IMR-90 (cell line): ENCODE results near the gene FOXF1. TPM values are rescaled to one million over a fixed set of nuclear protein-coding genes. Genes with fewer than 3 reads are reported as not detected.

Experiments used
- ATAC-seq: fragments of 200-7000 bp; cut with Tn5 transposase; 2 replicates; pipeline ENCODE4 v1.9.1; 2020; ENCODE audit warnings: low read depth, mild to moderate bottlenecking, moderate library complexity
- BruUV-seq: library from RNA; stranded (reverse); fragments of 400-500 nt; replicated peaks from 2 replicates; lab custom pipeline; 2021; lab: Mats Ljungman, UMichigan
- CTCF ChIA-PET: fragments of 300-600 bp; formaldehyde crosslinking; extraction: SDS; loops from one replicate; lab custom pipeline; 2021; ENCODE audit warnings: antibody characterized with exemption; lab: Yijun Ruan, JAX
- POLR2A ChIA-PET: fragments of 300-600 bp; sonication (Branson Sonifier 250); formaldehyde crosslinking; loops from one replicate; lab custom pipeline; 2022; ENCODE audit warnings: antibody characterized with exemption; ENCODE audit not compliant: unreplicated experiment; lab: Charles Lee
- DNase-seq: peaks from one replicate; pipeline ENCODE4 v3.0.0; 2013
- H2AFZ ChIP-seq: replicated peaks from 2 replicates; pipeline ENCODE3; 2013; ENCODE audit warnings: low read length, mild to moderate bottlenecking; ENCODE audit not compliant: poor library complexity
- H2AK5ac ChIP-seq: 2 replicates; pipeline ENCODE4 v1.6.1; 2013; ENCODE audit warnings: low read depth, low read length, inconsistent platforms
- H2AK9ac ChIP-seq: replicated peaks from 2 replicates; pipeline ENCODE3; 2013; ENCODE audit warnings: mild to moderate bottlenecking, low read depth, low read length, moderate library complexity; ENCODE audit not compliant: poor library complexity
- H2BK120ac ChIP-seq: 2 replicates; pipeline ENCODE4 v1.6.1; 2013; ENCODE audit warnings: low read depth, low read length, inconsistent platforms
- H2BK15ac ChIP-seq: 3 replicates; pipeline ENCODE4 v1.6.1; 2013; ENCODE audit warnings: low read depth, low read length, inconsistent platforms
- H2BK20ac ChIP-seq: 2 replicates; pipeline ENCODE4 v1.6.1; 2013; ENCODE audit warnings: low read depth, mild to moderate bottlenecking, inconsistent platforms, low read length, moderate library complexity
- H2BK5ac ChIP-seq: 2 replicates; pipeline ENCODE4 v1.6.1; 2013; ENCODE audit warnings: mild to moderate bottlenecking, low read depth, low read length, inconsistent platforms; ENCODE audit not compliant: poor library complexity, severe bottlenecking
- H3K14ac ChIP-seq: replicated peaks from 2 replicates; pipeline ENCODE4 v1.6.1; 2013; ENCODE audit warnings: low read depth, low read length, inconsistent platforms
- H3K18ac ChIP-seq: 2 replicates; pipeline ENCODE4 v1.6.1; 2013; ENCODE audit warnings: low read depth, low read length, control low read depth
- H3K23ac ChIP-seq: 2 replicates; pipeline ENCODE4 v1.6.1; 2013; ENCODE audit warnings: low read depth, low read length, inconsistent platforms
- H3K27ac ChIP-seq: 2 replicates; pipeline ENCODE4 v1.5.1; 2013; ENCODE audit warnings: mild to moderate bottlenecking, control low read depth, low read length; ENCODE audit not compliant: insufficient read depth
- H3K27me3 ChIP-seq: 2 replicates; pipeline ENCODE4 v1.6.1; 2013; ENCODE audit warnings: low read length; ENCODE audit not compliant: control insufficient read depth, insufficient read depth
- H3K36me3 ChIP-seq: 2 replicates; pipeline ENCODE4 v1.6.1; 2013; ENCODE audit warnings: low read length, mixed read lengths; ENCODE audit not compliant: control insufficient read depth, insufficient read depth
- H3K4ac ChIP-seq: 2 replicates; pipeline ENCODE4 v1.6.1; 2013; ENCODE audit warnings: low read depth, low read length, inconsistent platforms
- H3K4me1 ChIP-seq: 2 replicates; pipeline ENCODE4 v1.6.1; 2013; ENCODE audit warnings: low read length, mixed read lengths; ENCODE audit not compliant: control insufficient read depth, insufficient read depth
- H3K4me2 ChIP-seq: 2 replicates; pipeline ENCODE4 v1.6.1; 2013; ENCODE audit warnings: low read depth, mild to moderate bottlenecking, control low read depth, low read length, moderate library complexity
- H3K4me3 ChIP-seq: 2 replicates; pipeline ENCODE4 v1.5.1; 2013; ENCODE audit warnings: low read depth, mild to moderate bottlenecking, control low read depth, low read length, moderate library complexity; ENCODE audit not compliant: insufficient read depth
- H3K56ac ChIP-seq: 2 replicates; pipeline ENCODE4 v1.6.1; 2013; ENCODE audit warnings: low read length, inconsistent platforms; ENCODE audit not compliant: insufficient read depth; ENCODE audit errors: extremely low read depth
- H3K79me1 ChIP-seq, 2 experiments: 2 replicates each; pipeline ENCODE4 v1.6.1; 2013; ENCODE audit warnings: low read length in 2 of 2, inconsistent platforms in 1 of 2, low read depth in 1 of 2
- H3K9ac ChIP-seq: 2 replicates; pipeline ENCODE4 v1.6.1; 2013; ENCODE audit warnings: low read depth, low read length, control low read depth
- H3K9me1 ChIP-seq: 2 replicates; pipeline ENCODE4 v1.6.1; 2013; ENCODE audit warnings: low read length, inconsistent platforms; ENCODE audit not compliant: insufficient read depth
- H3K9me3 ChIP-seq: 2 replicates; pipeline ENCODE4 v1.6.1; 2013; ENCODE audit warnings: low read length; ENCODE audit not compliant: control insufficient read depth, insufficient read depth
- H4K20me1 ChIP-seq: 2 replicates; pipeline ENCODE4 v1.6.1; 2013; ENCODE audit warnings: low read length, inconsistent platforms; ENCODE audit not compliant: insufficient read depth
- H4K5ac ChIP-seq: 2 replicates; pipeline ENCODE4 v1.6.1; 2013; ENCODE audit warnings: mild to moderate bottlenecking, low read depth, low read length, control low read depth
- H4K8ac ChIP-seq, 2 experiments: 2 replicates each; pipeline ENCODE4 v1.6.1; 2013; ENCODE audit warnings: low read depth in 2 of 2, low read length in 2 of 2, control low read depth in 1 of 2, inconsistent platforms in 1 of 2
- H4K91ac ChIP-seq: 2 replicates; pipeline ENCODE4 v1.6.1; 2013; ENCODE audit warnings: low read depth, low read length, inconsistent platforms; ENCODE audit not compliant: insufficient read depth
- BHLHE40 ChIP-seq: fragments of 150-350 bp; IDR thresholded peaks from 2 replicates; pipeline ENCODE4 v1.6.1; 2016; ENCODE audit warnings: mild to moderate bottlenecking, low read depth, low read length
- CEBPB ChIP-seq: IDR thresholded peaks from 2 replicates; pipeline ENCODE4 v1.6.1; 2012; ENCODE audit warnings: low read depth, low read length, improper control_type of control experiment
- CHD1 ChIP-seq: IDR thresholded peaks from 2 replicates; pipeline ENCODE4 v1.6.1; 2012; ENCODE audit warnings: low read depth, low read length, improper control_type of control experiment
- CTCF ChIP-seq: conservative IDR thresholded peaks from 2 replicates; pipeline ENCODE4 v1.5.1; 2012; ENCODE audit warnings: mild to moderate bottlenecking, low read depth, low read length, improper control_type of control experiment
- ELK1 ChIP-seq: fragments of 150-350 bp; IDR thresholded peaks from 2 replicates; pipeline ENCODE4 v1.6.1; 2016; ENCODE audit warnings: low read depth, mild to moderate bottlenecking, low read length, moderate library complexity, borderline replicate concordance
- FOS ChIP-seq: fragments of 150-350 bp; IDR thresholded peaks from 2 replicates; pipeline ENCODE4 v1.6.1; 2016; ENCODE audit warnings: low read depth, low read length
- MAFK ChIP-seq: IDR thresholded peaks from 2 replicates; pipeline ENCODE4 v1.6.1; 2012; ENCODE audit warnings: low read depth, low read length, improper control_type of control experiment
- MAZ ChIP-seq: IDR thresholded peaks from 2 replicates; pipeline ENCODE4 v1.6.1; 2012; ENCODE audit warnings: low read depth, mild to moderate bottlenecking, low read length, improper control_type of control experiment, moderate library complexity, borderline replicate concordance
- NFE2L2 ChIP-seq: fragments of 150-350 bp; IDR thresholded peaks from 2 replicates; pipeline ENCODE4 v1.6.1; 2016; ENCODE audit warnings: low read depth, mild to moderate bottlenecking, low read length
- POLR2A ChIP-seq: IDR thresholded peaks from 2 replicates; pipeline ENCODE4 v1.6.1; 2012; ENCODE audit warnings: mild to moderate bottlenecking, low read depth, low read length
- RAD21 ChIP-seq: IDR thresholded peaks from 2 replicates; pipeline ENCODE4 v1.6.1; 2012; ENCODE audit warnings: low read length, improper control_type of control experiment
- RCOR1 ChIP-seq: IDR thresholded peaks from 2 replicates; pipeline ENCODE4 v1.6.1; 2012; ENCODE audit warnings: mild to moderate bottlenecking, low read length, improper control_type of control experiment; ENCODE audit not compliant: insufficient replicate concordance
- RFX5 ChIP-seq: IDR thresholded peaks from 2 replicates; pipeline ENCODE4 v1.8.0; 2012; ENCODE audit warnings: low read depth, mild to moderate bottlenecking, low read length, moderate library complexity
- SMC3 ChIP-seq: fragments of 150-350 bp; IDR thresholded peaks from 2 replicates; pipeline ENCODE4 v1.6.1; 2016; ENCODE audit warnings: low read depth, mild to moderate bottlenecking, antibody characterized with exemption, low read length, moderate library complexity
- USF2 ChIP-seq: fragments of 150-350 bp; IDR thresholded peaks from 2 replicates; pipeline ENCODE4 v1.6.1; 2017; ENCODE audit warnings: mild to moderate bottlenecking, antibody characterized with exemption, low read length, low read depth
- WGBS, 2 experiments: methylation state at CpG; one replicate each; pipeline versions ENCODE4 v1.1.5 to v1.1.7; 2013; ENCODE audit warnings: missing lambda C conversion rate in 2 of 2; ENCODE audit not compliant: insufficient read length in 1 of 2; ENCODE audit errors: extremely low coverage in 2 of 2; 5-methylcytosine and 5-hydroxymethylcytosine counted together
- dilution Hi-C: fragments of 300-500 bp; cut with HindIII; formaldehyde crosslinking; loops from one replicate; pipeline ENCODE4 v1.14.3; 2018; ENCODE audit warnings: low sequenced_read_pairs; ENCODE audit not compliant: unreplicated experiment
- in situ Hi-C: fragments of 300-500 bp; cut with MboI; formaldehyde crosslinking; loops from 3 replicates; pipeline ENCODE4 v1.14.3; 2019; ENCODE audit warnings: low sequenced_read_pairs, inconsistent platforms, mixed read lengths
- intact Hi-C: fragments of 100-400 bp; cut with micrococcal nuclease; formaldehyde crosslinking; loops from 2 replicates; pipeline ENCODE4 v1.10.0; 2022
- polyA plus RNA-seq, 3 experiments: library from polyadenylated mRNA; depleted of rRNA; stranded (reverse); fragments of >200 nt; gene quantifications; 2 replicates each; pipeline ENCODE4 v1.2.3, GENCODE V29; 2012; ENCODE audit warnings: low replicate concordance in 1 of 3
- total RNA-seq: library from RNA; depleted of rRNA; stranded (reverse); fragments of >200 nt; gene quantifications from 2 replicates; pipeline ENCODE4 v1.2.3, GENCODE V29; 2012

Gene FOXF1
- total and polyA plus RNA-seq, 2 of the 4 experiments (the other 2 are of a cell fraction), result 2.7 to 33.0 TPM

- Histone ChIP-seq H3K18ac (peak overlapping the region; percentile 57; the same call in 1 of the 2 replicates), H3K79me1 (peaks cover 3 to 52% of the 10 kb centered on the region in 2 experiments; a peak in 3 of 4 replicates), H3K9me1 (peaks cover 29% of the 10 kb centered on the region), H4K20me1 (peaks cover 96% of the 10 kb centered on the region), H2AFZ (peak overlapping the region; percentile 29), H3K9me3 (no peaks in the 10 kb centered on the region), H3K36me3 (peaks cover 68% of the 10 kb centered on the region), H2AK5ac (peak overlapping the region; percentile 47), H3K4me1 (peaks cover 58% of the 10 kb centered on the region), H4K8ac (peak overlapping the region; percentile 39 to 91; a peak in 2 of 4 replicates), H4K5ac (no peak overlapping the region; the same call in 1 of the 2 replicates), H2BK120ac (peak overlapping the region; percentile 70), H2BK5ac (peak overlapping the region; percentile 72), H3K14ac (0 out of 2 replicates have a peak overlapping the region, but pooled peaks have one; percentile 40), H2BK20ac (no peak overlapping the region), H3K9ac (peak overlapping the region; percentile 82), H3K56ac (no peak overlapping the region), H4K91ac (peak overlapping the region; percentile 34; the same call in 1 of the 2 replicates), H3K4me2 (peak overlapping the region; percentile 94), H3K4ac (peak overlapping the region; percentile 72), H3K27me3 (no peaks in the 10 kb centered on the region), H2AK9ac (no peak overlapping the region), H3K23ac (0 out of 2 replicates have a peak overlapping the region, but pooled peaks have one; percentile 73), H2BK15ac (no peak overlapping the region), H3K4me3 (peak overlapping the region; percentile 38), H3K27ac (peak overlapping the region; percentile 97)
- intact Hi-C loops, result no loop called here
- BruUV-seq, result no TSS peak
- ChIA-PET POLR2A (interaction anchor here (0.6 kb wide), 2 partner anchors 13 to 563 kb away, joined by 4 to 18 read pairs; partner anchors contain the start of gene FOXF1), CTCF (no interaction called here)
- ATAC-seq, result peak; percentile 3; the same call in 1 of the 2 replicates
- 3% methylated on average over 6 of the region's 44 CpGs; no CpG with 5 or more reads in 1 of the 2 experiments for WGBS, 2 experiments
- in situ Hi-C loops, result no loop called here
- dilution Hi-C loops, result no loop called here
- DNase-seq, result no peak
- no peak for TF ChIP-seq FOS
- no peak for TF ChIP-seq RFX5
- no peak for TF ChIP-seq CTCF
- TF ChIP-seq ELK1, result no peak
- no peak for TF ChIP-seq RAD21
- TF ChIP-seq SMC3, result no peak
- TF ChIP-seq RCOR1, result no peak
- TF ChIP-seq USF2, result no peak
- TF ChIP-seq CEBPB, result no peak
- TF ChIP-seq MAZ, result no peak
- no peak for TF ChIP-seq BHLHE40
- no peak for TF ChIP-seq MAFK
- TF ChIP-seq NFE2L2, result no peak
- TF ChIP-seq CHD1, result no peak
- no peak; the same call in 1 of the 2 replicates for TF ChIP-seq POLR2A
These were observed 12.7 kb upstream of the FOXF1 start for GRCh38 chr16:86497551-86498021.
